Measurements from ENCODE around the gene MAD2L2. TPM values are rescaled to one million over a fixed set of nuclear protein-coding genes. Genes with fewer than 3 reads are reported as not detected.

MAD2L2 gene
- total and polyA plus RNA-seq, 9 of the 15 experiments (the other 6 are each of a cell fraction or from before 2014, with no cell fraction given), result 12.4 to 286 (median 143) TPM

- TF ChIP-seq SNAPC5 (CRISPR knock-in tag; IDR thresholded peaks at IDR 0.05) (no peak), ARHGAP35 (IDR thresholded peaks at IDR 0.05; ENCODE audit: partially characterized antibody) (no peak), NRF1 (conservative IDR thresholded peaks at IDR 0.05 in 1 of 2, IDR thresholded peaks at IDR 0.05 in 1 of 2) (no peak), ZFX (CRISPR knock-in tag; IDR thresholded peaks at IDR 0.05) (no peak), SIN3B (IDR thresholded peaks at IDR 0.05; ENCODE audit: low read depth) (no peak), NUFIP1 (IDR thresholded peaks at IDR 0.05; ENCODE audit: partially characterized antibody) (no peak), ZBTB43 (CRISPR knock-in tag; IDR thresholded peaks at IDR 0.05) (no peak), GABPA (tag; conservative IDR thresholded peaks at IDR 0.05; ENCODE audit: low read depth) (no peak), C11orf30 (IDR thresholded peaks at IDR 0.05; ENCODE audit: low read depth) (no peak)
Observed at GRCh38 chr1:11646317-11646716, 34.6 kb downstream of the MAD2L2 start (continued).

DNA sequence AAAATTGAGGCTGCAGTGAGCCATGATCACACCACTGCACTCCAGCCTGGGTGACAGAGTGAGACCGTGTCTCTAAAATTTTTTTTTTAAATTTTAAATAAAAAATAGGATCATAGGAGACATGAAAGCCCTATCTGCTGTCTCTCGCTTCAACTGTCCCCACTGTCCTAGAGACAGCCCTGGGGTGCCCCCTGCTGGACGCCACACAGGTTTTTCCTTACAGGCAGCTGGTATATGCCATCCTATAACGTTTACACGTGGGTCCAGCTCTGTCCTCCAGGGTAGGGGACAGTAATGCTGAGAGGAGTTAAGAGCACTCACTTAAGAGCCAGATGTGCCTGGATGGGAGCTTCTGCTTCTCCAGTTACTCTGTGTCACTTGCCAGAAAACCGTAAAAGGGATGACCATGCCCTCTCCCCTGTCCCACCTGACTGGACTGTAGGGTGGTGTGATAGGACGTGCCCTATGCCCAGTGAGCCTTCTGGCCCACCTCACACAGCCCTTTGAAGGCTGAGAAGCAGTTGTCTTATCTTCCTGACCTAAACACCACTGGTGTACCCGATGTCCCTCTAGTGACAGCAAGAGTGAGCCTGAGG lies 35.2 kb downstream of the MAD2L2 start:
- in situ Hi-C loops (cut with MboI) (no loop called here), intact Hi-C loops (cut with micrococcal nuclease) (loop anchor here (1.0 kb wide), 1 partner anchor 404 kb away; no protein-coding TSS in a partner anchor)
- peak; percentile 77 to 90 (median 80) for DNase-seq (ENCODE audit: extremely low read depth in 1 of 4, low spot score in 3 of 4)
- FAIRE-seq, result peak; percentile 70
- no peak overlapping the region for H3K4me3 ChIP-seq
- H3K4me1 ChIP-seq (replicated peaks in 1 of 2; ENCODE audit: control insufficient read depth in 2 of 2, insufficient read depth in 2 of 2, low read length in 2 of 2), result peaks cover 15 to 39% of the 10 kb centered on the region in 2 experiments; a peak in 4 of 5 replicates
- BruUV-seq (replicated peaks), result no TSS peak
- no peaks in the 10 kb centered on the region for H3K9me1 ChIP-seq (ENCODE audit: control insufficient read depth, insufficient read depth, low read length)
- ChIA-PET POLR2A (interaction anchor here (0.6 to 1.3 kb wide), 7 partner anchors 12 to 649 kb away, joined by 3 to 6 read pairs (median 4); no protein-coding TSS in a partner anchor), CTCF (ENCODE audit: low intra/inter-chr PET ratio) (interaction anchor here (0.6 to 3.7 kb wide), 6 partner anchors 75 to 608 kb away, joined by 3 to 19 read pairs (median 3); no protein-coding TSS in a partner anchor)
- no peak overlapping the region for H3K9ac ChIP-seq (ENCODE audit: insufficient read depth in 1 of 2, low read depth in 2 of 2, low read length in 2 of 2)
- H3K27ac ChIP-seq (ENCODE audit: extremely low read depth, low read depth, low read length), result no peak overlapping the region
- 6% methylated on average over 8 of the region's 8 CpGs for WGBS (ENCODE audit: insufficient coverage, low coverage, missing lambda C conversion rate)
- no peaks in the 10 kb centered on the region for H3K9me3 ChIP-seq (replicated peaks; ENCODE audit: control insufficient read depth, insufficient read depth, low read depth, low read length)
- peak; percentile 59 for ATAC-seq
- no peaks in the 10 kb centered on the region for H3K79me2 ChIP-seq (ENCODE audit: control insufficient read depth, insufficient read depth, low read length)
- H3K36me3 ChIP-seq (ENCODE audit: control insufficient read depth, insufficient read depth, low read length), result no peaks in the 10 kb centered on the region
- H4K20me1 ChIP-seq (replicated peaks; ENCODE audit: control insufficient read depth, insufficient read depth, low read length), result peaks cover 2% of the 10 kb centered on the region; the same call in 1 of the 2 replicates
- H3K27me3 ChIP-seq (ENCODE audit: control insufficient read depth in 2 of 2, insufficient read depth in 2 of 2, low read length in 2 of 2), result peaks cover 2 to 13% of the 10 kb centered on the region in 2 experiments; a peak in 4 of 5 replicates
- no peak overlapping the region for H3K4me2 ChIP-seq (ENCODE audit: insufficient read depth, low read length)
- no peak overlapping the region for H2AFZ ChIP-seq (ENCODE audit: low read depth, low read length)
- TF ChIP-seq ZNF444 (CRISPR knock-in tag; IDR thresholded peaks at IDR 0.05) (no peak), XRCC5 (IDR thresholded peaks at IDR 0.05; ENCODE audit: low read depth, low read length) (peak; percentile 33; the same call in 1 of the 2 replicates), KLF13 (tag; IDR thresholded peaks at IDR 0.05; ENCODE audit: borderline replicate concordance, low read depth) (no peak), ELF1 (tag; IDR thresholded peaks at IDR 0.05) (no peak), MAZ (CRISPR knock-in tag; conservative IDR thresholded peaks at IDR 0.05 in 1 of 2, IDR thresholded peaks at IDR 0.05 in 1 of 2) (0 out of 4 replicates have a peak, but pooled peaks of 1 of the 2 experiments have one; percentile 42), ZNF224 (CRISPR knock-in tag; IDR thresholded peaks at IDR 0.05) (no peak), SMAD4 (CRISPR knock-in tag; conservative IDR thresholded peaks at IDR 0.05) (no peak), TBL1XR1 (IDR thresholded peaks at IDR 0.05; ENCODE audit: low read length in 2 of 2) (no peak), SNAPC5 (CRISPR knock-in tag; IDR thresholded peaks at IDR 0.05) (no peak), RNF2 (IDR thresholded peaks at IDR 0.05) (no peak)
- TF ChIP-seq, protein P1, sequence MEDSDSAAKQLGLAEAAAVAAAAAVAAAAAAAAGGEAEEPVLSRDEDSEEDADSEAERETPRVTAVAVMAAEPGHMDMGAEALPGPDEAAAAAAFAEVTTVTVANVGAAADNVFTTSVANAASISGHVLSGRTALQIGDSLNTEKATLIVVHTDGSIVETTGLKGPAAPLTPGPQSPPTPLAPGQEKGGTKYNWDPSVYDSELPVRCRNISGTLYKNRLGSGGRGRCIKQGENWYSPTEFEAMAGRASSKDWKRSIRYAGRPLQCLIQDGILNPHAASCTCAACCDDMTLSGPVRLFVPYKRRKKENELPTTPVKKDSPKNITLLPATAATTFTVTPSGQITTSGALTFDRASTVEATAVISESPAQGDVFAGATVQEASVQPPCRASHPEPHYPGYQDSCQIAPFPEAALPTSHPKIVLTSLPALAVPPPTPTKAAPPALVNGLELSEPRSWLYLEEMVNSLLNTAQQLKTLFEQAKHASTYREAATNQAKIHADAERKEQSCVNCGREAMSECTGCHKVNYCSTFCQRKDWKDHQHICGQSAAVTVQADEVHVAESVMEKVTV (CRISPR knock-in tag; IDR thresholded peaks at IDR 0.05), result peak; percentile 57; the same call in 1 of the 2 replicates
